Stimulated activated naive CD8-positive, alpha-beta T cell treated with anti-CD3 and anti-CD28 coated beads, Interleukin-15, Interleukin-2, amounts not matched to agents 100 ng/mL and 50 ng/mL, for 24 hours (primary cell): Measurements from ENCODE around the gene MAP2K6.

Experiments used
- H3K27ac Mint-ChIP-seq: one replicate; pipeline ENCODE4 v1.8.0; 2021; ENCODE audit warnings: mild to moderate bottlenecking, mixed read lengths
- H3K27me3 Mint-ChIP-seq: one replicate; pipeline ENCODE4 v1.8.0; 2021; ENCODE audit warnings: mixed read lengths
- H3K36me3 Mint-ChIP-seq: one replicate; pipeline ENCODE4 v1.8.0; 2021; ENCODE audit warnings: low read depth, mixed read lengths
- H3K4me1 Mint-ChIP-seq: one replicate; pipeline ENCODE4 v1.8.0; 2021; ENCODE audit warnings: low read depth, mixed read lengths
- H3K4me3 Mint-ChIP-seq: one replicate; pipeline ENCODE4 v1.8.0; 2021; ENCODE audit warnings: mild to moderate bottlenecking, mixed read lengths
- H3K9me3 Mint-ChIP-seq: one replicate; pipeline ENCODE4 v1.8.0; 2021; ENCODE audit warnings: mixed read lengths

The MAP2K6 gene

GRCh38 chr17:69414408-69415274, at the start of gene MAP2K6:
Gene MAP2K6, plus strand, starts transcription at chr17:69414697. Its CDS starts 288 bp downstream, at chr17:69414985.
- no peak within 1 kb of the TSS for H3K27ac Mint-ChIP-seq
- no peak within 1 kb of the TSS for H3K4me3 Mint-ChIP-seq
- H3K36me3 Mint-ChIP-seq, result no peaks in the 10 kb centered on the region
- no peaks in the 10 kb centered on the region for H3K4me1 Mint-ChIP-seq
- H3K27me3 Mint-ChIP-seq, result no peaks in the 10 kb centered on the region
- no peaks in the 10 kb centered on the region for H3K9me3 Mint-ChIP-seq

DNA sequence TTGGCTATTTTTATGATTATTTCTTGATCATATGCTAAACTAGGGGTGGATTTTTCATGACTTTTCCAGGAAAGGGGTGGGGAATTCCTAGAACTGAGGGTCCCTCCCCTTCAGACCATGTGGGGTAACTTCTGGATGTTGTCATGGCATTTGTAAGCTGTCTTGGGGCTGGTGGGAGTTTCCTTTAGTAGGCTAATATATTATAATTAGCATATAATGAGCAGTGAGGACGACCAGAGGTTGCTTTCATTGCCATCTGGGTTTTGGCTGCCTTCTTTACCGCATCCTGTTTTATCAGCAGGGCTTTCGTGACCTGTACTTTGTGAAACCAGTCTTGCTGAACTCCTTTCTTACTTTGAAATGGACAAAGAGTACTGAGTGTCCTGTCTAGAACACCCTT, 47.2 kb upstream of the MAP2K6 start:
- no peak overlapping the region for H3K4me3 Mint-ChIP-seq
- H3K27me3 Mint-ChIP-seq, result peaks cover 12% of the 10 kb centered on the region
- H3K4me1 Mint-ChIP-seq, result no peaks in the 10 kb centered on the region
- H3K9me3 Mint-ChIP-seq, result no peaks in the 10 kb centered on the region
- no peak overlapping the region for H3K27ac Mint-ChIP-seq
- no peaks in the 10 kb centered on the region for H3K36me3 Mint-ChIP-seq

DNA sequence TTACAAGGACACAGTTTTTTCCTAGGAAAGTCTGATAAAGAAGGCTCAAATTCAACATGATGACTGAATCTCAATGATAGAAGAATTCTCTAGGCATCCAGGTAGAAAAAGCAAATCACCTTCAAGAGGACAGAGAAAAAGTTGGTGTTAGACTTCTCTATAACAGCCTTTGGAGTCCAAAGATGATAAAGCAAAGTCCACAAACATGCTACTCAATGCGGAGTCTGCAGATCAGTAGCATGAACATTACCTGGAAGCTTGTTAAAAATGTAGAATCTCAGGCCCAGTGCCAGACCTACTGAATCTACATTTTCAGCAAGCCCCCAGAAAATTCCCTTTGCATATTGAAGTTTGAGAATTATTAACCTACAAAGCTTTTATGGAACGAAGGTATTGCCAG, 41.4 kb upstream of the MAP2K6 start:
- Mint-ChIP-seq H3K36me3 (no peaks in the 10 kb centered on the region), H3K9me3 (no peaks in the 10 kb centered on the region), H3K4me1 (peaks cover 9% of the 10 kb centered on the region), H3K27ac (no peak overlapping the region), H3K27me3 (peaks cover 12% of the 10 kb centered on the region), H3K4me3 (no peak overlapping the region)

DNA sequence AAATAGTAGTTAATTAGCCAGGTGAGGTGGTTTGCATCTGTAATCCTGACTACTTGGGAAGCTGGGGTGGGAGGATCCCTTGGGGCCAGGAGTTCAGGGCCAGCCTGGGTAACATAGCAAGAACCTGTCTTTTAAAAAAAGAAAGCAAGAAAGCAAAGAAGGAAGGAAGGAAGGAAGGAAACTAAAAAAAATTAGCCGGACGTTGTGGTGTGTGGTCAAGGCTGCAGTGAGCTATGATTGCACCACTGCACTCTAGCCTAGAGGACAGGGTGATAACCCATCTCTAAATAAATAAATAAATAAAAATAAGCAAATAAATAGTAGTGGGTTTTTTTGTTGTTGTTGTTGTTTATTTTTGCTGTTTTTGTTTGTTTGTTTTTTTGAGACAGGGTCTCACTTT, 39.3 kb upstream of the MAP2K6 start:
- Mint-ChIP-seq H3K4me1 (peaks cover 9% of the 10 kb centered on the region), H3K27ac (no peak overlapping the region), H3K4me3 (no peak overlapping the region), H3K27me3 (peaks cover 6% of the 10 kb centered on the region), H3K36me3 (no peaks in the 10 kb centered on the region), H3K9me3 (no peaks in the 10 kb centered on the region)

- no peaks in the 10 kb centered on the region for H3K36me3 Mint-ChIP-seq
- no peak overlapping the region for H3K27ac Mint-ChIP-seq
- peaks cover 12% of the 10 kb centered on the region for H3K27me3 Mint-ChIP-seq
- H3K4me1 Mint-ChIP-seq, result no peaks in the 10 kb centered on the region
- no peaks in the 10 kb centered on the region for H3K9me3 Mint-ChIP-seq
- no peak overlapping the region for H3K4me3 Mint-ChIP-seq
Observed at GRCh38 chr17:69388822-69389442, 25.6 kb upstream of the MAP2K6 start.

GRCh38 chr17:69390795-69391501, 23.5 kb upstream of the MAP2K6 start:
- H3K27ac Mint-ChIP-seq, result no peak overlapping the region
- no peaks in the 10 kb centered on the region for H3K9me3 Mint-ChIP-seq
- H3K4me3 Mint-ChIP-seq, result no peak overlapping the region
- H3K4me1 Mint-ChIP-seq, result no peaks in the 10 kb centered on the region
- peaks cover 12% of the 10 kb centered on the region for H3K27me3 Mint-ChIP-seq
- no peaks in the 10 kb centered on the region for H3K36me3 Mint-ChIP-seq

- Mint-ChIP-seq H3K4me1 (no peaks in the 10 kb centered on the region), H3K36me3 (no peaks in the 10 kb centered on the region), H3K27me3 (no peaks in the 10 kb centered on the region), H3K27ac (no peak overlapping the region), H3K4me3 (no peak overlapping the region), H3K9me3 (no peaks in the 10 kb centered on the region)
Observed at GRCh38 chr17:69401251-69401650, 13.2 kb upstream of the MAP2K6 start.

DNA sequence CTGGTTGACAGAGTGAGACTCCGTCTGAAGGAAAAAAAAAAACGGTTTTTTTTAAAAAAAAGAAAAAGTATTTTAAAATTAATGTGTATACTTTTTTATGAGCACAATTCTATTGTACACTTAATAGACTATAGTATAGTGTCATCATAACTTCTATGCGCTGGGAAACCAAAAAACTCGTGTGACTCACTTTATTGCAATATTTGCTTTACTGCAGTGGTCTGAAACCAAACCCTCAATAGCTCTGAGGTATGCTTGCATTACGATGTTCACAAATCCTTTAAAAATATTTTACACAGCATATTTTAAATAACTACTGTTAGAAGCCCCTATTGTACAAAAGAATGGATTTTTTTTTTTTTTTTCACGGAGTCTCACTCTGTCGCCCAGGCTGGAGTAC, 12.4 kb upstream of the MAP2K6 start:
- Mint-ChIP-seq H3K36me3 (no peaks in the 10 kb centered on the region), H3K4me1 (no peaks in the 10 kb centered on the region), H3K27ac (no peak overlapping the region), H3K27me3 (no peaks in the 10 kb centered on the region), H3K9me3 (no peaks in the 10 kb centered on the region), H3K4me3 (no peak overlapping the region)

GRCh38 chr17:69404399-69404798, 10.1 kb upstream of the MAP2K6 start:
- Mint-ChIP-seq H3K36me3 (no peaks in the 10 kb centered on the region), H3K4me1 (no peaks in the 10 kb centered on the region), H3K4me3 (no peak overlapping the region), H3K27ac (no peak overlapping the region), H3K27me3 (no peaks in the 10 kb centered on the region), H3K9me3 (no peaks in the 10 kb centered on the region)

GRCh38 chr17:69405096-69405495, 9.4 kb upstream of the MAP2K6 start:
- Mint-ChIP-seq H3K4me1 (no peaks in the 10 kb centered on the region), H3K27me3 (no peaks in the 10 kb centered on the region), H3K4me3 (no peak overlapping the region), H3K9me3 (no peaks in the 10 kb centered on the region), H3K27ac (no peak overlapping the region), H3K36me3 (no peaks in the 10 kb centered on the region)

DNA sequence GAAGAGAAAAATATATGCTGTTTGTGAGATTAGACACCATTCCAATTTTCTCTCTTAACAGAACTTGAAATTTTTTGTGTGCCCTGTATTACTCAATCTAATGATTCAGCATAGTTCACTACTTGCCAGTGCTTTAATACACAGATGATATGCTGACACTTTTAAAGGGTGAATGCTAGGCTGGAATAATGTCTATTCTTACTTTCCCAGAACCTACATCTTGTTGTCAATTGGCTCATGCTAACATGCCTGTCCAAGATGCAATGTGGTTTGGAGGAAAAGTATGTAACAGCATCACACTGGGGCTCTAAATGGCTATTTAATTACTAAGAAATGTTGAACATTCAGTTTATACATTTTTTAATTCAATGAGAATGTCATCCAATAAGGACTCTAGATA, 7.6 kb upstream of the MAP2K6 start:
- Mint-ChIP-seq H3K4me3 (no peak overlapping the region), H3K27ac (no peak overlapping the region), H3K36me3 (no peaks in the 10 kb centered on the region), H3K27me3 (no peaks in the 10 kb centered on the region), H3K4me1 (no peaks in the 10 kb centered on the region), H3K9me3 (no peaks in the 10 kb centered on the region)

DNA sequence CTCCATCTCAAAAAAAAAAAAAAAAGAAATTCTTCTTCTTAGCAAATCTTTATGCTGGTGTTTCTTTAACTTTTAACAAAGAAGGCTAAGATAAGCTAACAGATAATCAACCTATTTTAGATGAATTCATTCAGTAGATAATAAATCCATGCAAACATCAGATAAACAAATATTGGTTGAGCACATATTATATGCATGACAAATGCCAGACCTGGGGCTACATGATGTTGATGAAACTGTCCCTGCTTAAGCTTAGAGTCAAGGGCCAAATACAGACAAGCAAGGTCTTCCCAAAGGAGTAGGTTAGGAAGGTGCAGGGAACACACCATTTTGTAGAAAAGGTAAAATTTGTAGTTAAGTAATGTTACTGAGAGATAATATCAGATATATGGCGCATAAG, 6.7 kb upstream of the MAP2K6 start:
- Mint-ChIP-seq H3K27ac (no peak overlapping the region), H3K9me3 (no peaks in the 10 kb centered on the region), H3K36me3 (no peaks in the 10 kb centered on the region), H3K4me3 (no peak overlapping the region), H3K27me3 (no peaks in the 10 kb centered on the region), H3K4me1 (no peaks in the 10 kb centered on the region)

GRCh38 chr17:69410671-69411070, 3.8 kb upstream of the MAP2K6 start:
- no peaks in the 10 kb centered on the region for H3K9me3 Mint-ChIP-seq
- no peaks in the 10 kb centered on the region for H3K36me3 Mint-ChIP-seq
- H3K4me1 Mint-ChIP-seq, result no peaks in the 10 kb centered on the region
- H3K4me3 Mint-ChIP-seq, result no peak overlapping the region
- H3K27ac Mint-ChIP-seq, result no peak overlapping the region
- no peaks in the 10 kb centered on the region for H3K27me3 Mint-ChIP-seq

GRCh38 chr17:69411766-69412165, 2.7 kb upstream of the MAP2K6 start:
- Mint-ChIP-seq H3K27me3 (no peaks in the 10 kb centered on the region), H3K4me3 (no peak overlapping the region), H3K36me3 (no peaks in the 10 kb centered on the region), H3K27ac (no peak overlapping the region), H3K9me3 (no peaks in the 10 kb centered on the region), H3K4me1 (no peaks in the 10 kb centered on the region)

DNA sequence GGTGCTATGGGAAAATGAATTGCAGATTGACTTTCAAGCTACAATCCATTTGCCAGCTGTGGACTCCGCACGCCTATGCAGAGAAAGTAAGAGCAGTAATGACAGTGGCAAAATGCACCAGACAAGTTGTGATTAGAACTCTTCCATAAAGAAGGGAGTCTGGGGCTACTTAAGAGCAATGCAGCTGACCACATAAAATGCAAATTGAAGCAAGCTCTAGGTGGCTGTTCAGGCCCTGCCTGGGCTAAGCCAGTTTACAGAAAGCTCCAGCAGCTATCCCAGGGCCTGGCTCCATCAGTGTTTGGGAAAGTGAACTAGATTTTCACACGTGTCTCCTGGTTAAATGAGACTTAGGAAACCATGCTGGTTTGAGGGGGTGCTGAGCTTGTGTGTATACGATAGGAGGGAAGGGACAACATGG, 2.2 kb upstream of the MAP2K6 start:
- Mint-ChIP-seq H3K9me3 (no peaks in the 10 kb centered on the region), H3K36me3 (no peaks in the 10 kb centered on the region), H3K27ac (no peak overlapping the region), H3K4me3 (no peak overlapping the region), H3K27me3 (no peaks in the 10 kb centered on the region), H3K4me1 (no peaks in the 10 kb centered on the region)
